Fibroblast of lung (primary cell): ENCODE results near the gene AMDHD2. TPM values are rescaled to one million over a fixed set of nuclear protein-coding genes. Genes with fewer than 3 reads are reported as not detected.

Experiments
- DNase-seq, 2 donors: peaks; one replicate each; pipeline versions ENCODE4 v3.0.0 to v3.0.0-alpha.2; 2010; ENCODE audit warnings: low read depth in 2 of 2
- H2AFZ ChIP-seq: 2 replicates; pipeline ENCODE4 v1.5.1; 2012; ENCODE audit warnings: low read length, control low read depth, inconsistent platforms
- H3K27ac ChIP-seq: 2 replicates; pipeline ENCODE4 v1.5.1; 2011; ENCODE audit warnings: low read length, control low read depth; ENCODE audit not compliant: insufficient read depth
- H3K27me3 ChIP-seq: 2 replicates; pipeline ENCODE4 v1.5.1; 2011; ENCODE audit warnings: mild to moderate bottlenecking, low read length; ENCODE audit not compliant: control insufficient read depth, insufficient read depth
- H3K36me3 ChIP-seq: 2 replicates; pipeline ENCODE4 v1.5.1; 2011; ENCODE audit warnings: low read length; ENCODE audit not compliant: control insufficient read depth, insufficient read depth
- H3K4me1 ChIP-seq: 2 replicates; pipeline ENCODE4 v1.5.1; 2011; ENCODE audit warnings: low read length; ENCODE audit not compliant: control insufficient read depth, insufficient read depth; ENCODE audit errors: extremely low read depth
- H3K4me2 ChIP-seq: 2 replicates; pipeline ENCODE4 v1.5.1; 2011; ENCODE audit warnings: low read length, control low read depth; ENCODE audit not compliant: insufficient read depth; ENCODE audit errors: extremely low read depth
- H3K4me3 ChIP-seq, 4 experiments: fragments of 200-600 bp in 1 of 4; sonication (generic) in 1 of 4; replicated peaks in 1 of 4; 2 replicates each; pipeline ENCODE4 v1.5.1; 2011 to 2016; ENCODE audit warnings: low read length in 4 of 4, low read depth in 3 of 4, mild to moderate bottlenecking in 3 of 4, control low read depth in 2 of 4, inconsistent platforms in 1 of 4, mixed read lengths in 1 of 4; ENCODE audit not compliant: insufficient read depth in 1 of 4; ENCODE audit errors: control extremely low read depth in 1 of 4
- H3K79me2 ChIP-seq: 2 replicates; pipeline ENCODE4 v1.5.1; 2012; ENCODE audit warnings: mild to moderate bottlenecking, low read length, inconsistent platforms; ENCODE audit not compliant: control insufficient read depth, insufficient read depth
- H3K9ac ChIP-seq: 2 replicates; pipeline ENCODE4 v1.5.1; 2011; ENCODE audit warnings: mild to moderate bottlenecking, low read length, control low read depth; ENCODE audit not compliant: insufficient read depth
- H3K9me3 ChIP-seq: 2 replicates; pipeline ENCODE4 v1.5.1; 2012; ENCODE audit warnings: low read depth, low read length; ENCODE audit not compliant: control insufficient read depth, insufficient read depth
- H4K20me1 ChIP-seq: 2 replicates; pipeline ENCODE4 v1.5.1; 2011; ENCODE audit warnings: low read length; ENCODE audit not compliant: control insufficient read depth, insufficient read depth; ENCODE audit errors: extremely low read depth
- CTCF ChIP-seq, 2 donors: IDR thresholded peaks in 1 of 2; conservative IDR thresholded peaks in 1 of 2; 1 replicate in 1 of 2; 2 replicates in 1 of 2; pipeline ENCODE4 v1.5.1; 2011 to 2012; ENCODE audit warnings: low read length in 2 of 2, control low read depth in 1 of 2, inconsistent platforms in 1 of 2, low read depth in 1 of 2, mild to moderate bottlenecking in 1 of 2
- EZH2 ChIP-seq: IDR thresholded peaks from 2 replicates; pipeline ENCODE4 v1.5.1; 2012; ENCODE audit warnings: low read length, control low read depth, mild to moderate bottlenecking; ENCODE audit errors: missing control alignments
- polyA plus RNA-seq, 2 donors: library from polyadenylated mRNA; depleted of rRNA in 1 of 2; stranded (reverse) in 1 of 2; unstranded in 1 of 2; fragments of >200 nt; gene quantifications; 2 replicates each; pipeline ENCODE4 v1.2.1, GENCODE V29; 2011 to 2012; ENCODE audit warnings: missing spikeins in 1 of 2
- total RNA-seq: library from RNA; depleted of rRNA; stranded (reverse); fragments of >200 nt; gene quantifications from 2 replicates; pipeline ENCODE4 v1.2.1, GENCODE V29; 2014

AMDHD2 gene
- total and polyA plus RNA-seq, 2 donors (not counting 1 experiment from before 2014, with no cell fraction given) = 10.8 to 37.2 TPM

GRCh38 chr16:2473446-2473926 is 46.7 kb upstream of the AMDHD2 start:
- H3K4me2 ChIP-seq = no peak overlapping the region
- H3K9me3 ChIP-seq = no peaks in the 10 kb centered on the region
- H3K4me1 ChIP-seq = peaks cover 12% of the 10 kb centered on the region
- H3K9ac ChIP-seq = no peak overlapping the region
- no peak for TF ChIP-seq CTCF (conservative IDR thresholded peaks at IDR 0.05 in 1 of 2, IDR thresholded peaks at IDR 0.05 in 1 of 2; ENCODE audit: low read depth in 1 of 2, low read length in 2 of 2)
- TF ChIP-seq EZH2 = no peak
- DNase-seq = no peak
- H2AFZ ChIP-seq = no peak overlapping the region
- no peaks in the 10 kb centered on the region for H3K27me3 ChIP-seq
- peak overlapping the region in 1 of 4 experiments; percentile 27 for H3K4me3 ChIP-seq
- no peak overlapping the region for H3K27ac ChIP-seq
- H3K79me2 ChIP-seq = peaks cover 3% of the 10 kb centered on the region
- no peaks in the 10 kb centered on the region for H4K20me1 ChIP-seq
- no peaks in the 10 kb centered on the region for H3K36me3 ChIP-seq

- Histone ChIP-seq H3K27ac (peak overlapping the region; percentile 82), H3K27me3 (no peaks in the 10 kb centered on the region)
These were observed 45.9 kb upstream of the AMDHD2 start for GRCh38 chr16:2473999-2474876.

More at GRCh38 chr16:2473999-2474876, 45.9 kb upstream of the AMDHD2 start:
- no peaks in the 10 kb centered on the region for H3K36me3 ChIP-seq
- H3K9ac ChIP-seq = peak overlapping the region; percentile 77
- TF ChIP-seq EZH2 (no peak), CTCF (conservative IDR thresholded peaks at IDR 0.05 in 1 of 2, IDR thresholded peaks at IDR 0.05 in 1 of 2; ENCODE audit: low read depth in 1 of 2, low read length in 2 of 2) (peak in 1 of 2 donors; percentile 23)
- peak overlapping the region; percentile 59 to 74 (median 70) for H3K4me3 ChIP-seq
- no peaks in the 10 kb centered on the region for H4K20me1 ChIP-seq
- H3K4me1 ChIP-seq = peaks cover 9% of the 10 kb centered on the region
- peaks cover 3% of the 10 kb centered on the region for H3K79me2 ChIP-seq
- H2AFZ ChIP-seq = peak overlapping the region; percentile 74
- DNase-seq = peak in 1 of 2 donors; percentile 39
- no peaks in the 10 kb centered on the region for H3K9me3 ChIP-seq
- peak overlapping the region; percentile 87 for H3K4me2 ChIP-seq
